Breast epithelium (tissue), 3 donors: ENCODE results near the gene SCARB1.

Experiments
- CTCF ChIP-seq, 3 donors: fragments of 450-650 bp; IDR thresholded peaks; one replicate each; pipeline ENCODE4 v1.5.1; 2016 to 2017; ENCODE audit warnings: antibody characterized with exemption in 3 of 3, mild to moderate bottlenecking in 3 of 3, moderate library complexity in 3 of 3
- POLR2A ChIP-seq: fragments of 450-650 bp; IDR thresholded peaks from one replicate; pipeline ENCODE4 v1.6.1; 2016; ENCODE audit warnings: antibody characterized with exemption, mild to moderate bottlenecking, moderate library complexity

GRCh38 chr12:124809391-124809790 is 54.3 kb downstream of the SCARB1 start:
- TF ChIP-seq CTCF (IDR thresholded peaks at IDR 0.05): no peak
- no peak for TF ChIP-seq POLR2A
